ENCODE data around the gene CA5A. TPM values are rescaled to one million over a fixed set of nuclear protein-coding genes. Genes with fewer than 3 reads are reported as not detected.
"Not testable (repeated sequence)": the region's sequence is repeated elsewhere in the genome, so short reads cannot be mapped to it uniquely, and the experiment has no call there.

The CA5A gene
- total and polyA plus RNA-seq, 9 donors = 0.02 to 0.05 TPM; not detected in 7

GRCh38 chr16:87918338-87918737 lies 18.0 kb downstream of the CA5A start:
- 8 to 21% (median 11%) methylated on average over 13 of the region's 13 CpGs for WGBS, 3 donors
- Histone ChIP-seq H3K36me3 (no peaks in the 10 kb centered on the region), H3K27me3 (no peaks in the 10 kb centered on the region), H3K4me3 (no peak overlapping the region), H3K9me3 (no peaks in the 10 kb centered on the region), H3K4me1 (ENCODE audit: insufficient read depth) (peaks cover 9% of the 10 kb centered on the region), H3K27ac (peak overlapping the region in 1 of 2 donors; percentile 79)
- peak; percentile 80 to 85 (median 84) for DNase-seq
- TF ChIP-seq POLR2A (IDR thresholded peaks at IDR 0.05) = no peak
- no peak for TF ChIP-seq EP300 (IDR thresholded peaks at IDR 0.05)
- no peak for TF ChIP-seq CTCF (IDR thresholded peaks at IDR 0.05)
- intact Hi-C loops (cut with DNase I) = no loop called here

- intact Hi-C loops (cut with DNase I) = no loop called here
- no peak overlapping the region for H3K27ac ChIP-seq
- TF ChIP-seq CTCF (IDR thresholded peaks at IDR 0.05) (no peak), POLR2A (IDR thresholded peaks at IDR 0.05) (no peak), EP300 (IDR thresholded peaks at IDR 0.05) (no peak)
- no peak for DNase-seq
- peaks cover 9% of the 10 kb centered on the region for H3K4me1 ChIP-seq (ENCODE audit: insufficient read depth)
- H3K4me3 ChIP-seq = no peak overlapping the region
- H3K9me3 ChIP-seq = no peaks in the 10 kb centered on the region
- WGBS, 3 donors = 79 to 86% (median 82%) methylated on average over 9 of the region's 9 CpGs
- no peaks in the 10 kb centered on the region for H3K27me3 ChIP-seq
- no peaks in the 10 kb centered on the region for H3K36me3 ChIP-seq
Observed at GRCh38 chr16:87917503-87917902, 18.8 kb downstream of the CA5A start.

- TF ChIP-seq EP300 (IDR thresholded peaks at IDR 0.05) (no peak), CTCF (IDR thresholded peaks at IDR 0.05) (no peak), POLR2A (IDR thresholded peaks at IDR 0.05) (no peak)
- WGBS, 3 donors = 90 to 94% (median 92%) methylated on average over 25 of the region's 25 CpGs
- Histone ChIP-seq H3K27me3 (no peaks in the 10 kb centered on the region), H3K36me3 (no peaks in the 10 kb centered on the region), H3K9me3 (no peaks in the 10 kb centered on the region), H3K27ac (no peak overlapping the region), H3K4me3 (no peak overlapping the region), H3K4me1 (ENCODE audit: insufficient read depth) (peaks cover 7% of the 10 kb centered on the region)
- intact Hi-C loops (cut with DNase I) = no loop called here
- DNase-seq = no peak
Observed at GRCh38 chr16:87914812-87915211, 21.5 kb downstream of the CA5A start.

GRCh38 chr16:87914021-87914725 lies 22.2 kb downstream of the CA5A start:
- H3K27me3 ChIP-seq; H3K4me1 ChIP-seq (ENCODE audit: insufficient read depth); H3K9me3 ChIP-seq; H3K36me3 ChIP-seq; DNase-seq; H3K4me3 ChIP-seq; intact Hi-C loops (cut with DNase I); H3K27ac ChIP-seq: not testable (repeated sequence)
- 63 to 70% (median 66%) methylated on average over 20 to 27 of the region's 27 CpGs for WGBS, 3 donors

GRCh38 chr16:87912691-87913090 lies 23.6 kb downstream of the CA5A start:
- H3K27me3 ChIP-seq; H3K4me3 ChIP-seq; H3K36me3 ChIP-seq; intact Hi-C loops (cut with DNase I); H3K9me3 ChIP-seq; H3K4me1 ChIP-seq (ENCODE audit: insufficient read depth); H3K27ac ChIP-seq; DNase-seq: not testable (repeated sequence)
- WGBS, 3 donors = 85 to 88% (median 87%) methylated on average over 18 of the region's 18 CpGs

GRCh38 chr16:87911106-87911763 lies 25.1 kb downstream of the CA5A start:
- peak overlapping the region in 1 of 2 donors; percentile 38 for H3K27ac ChIP-seq
- H3K9me3 ChIP-seq; H3K4me1 ChIP-seq (ENCODE audit: insufficient read depth); H3K4me3 ChIP-seq; H3K27me3 ChIP-seq; H3K36me3 ChIP-seq; intact Hi-C loops (cut with DNase I): not testable (repeated sequence)
- DNase-seq = peak; percentile 27 to 72 (median 57)
- 60 to 63% (median 60%) methylated on average over 19 to 23 of the region's 23 CpGs for WGBS, 3 donors
